PFSK-1 (cell line): ENCODE measurements around the gene NAV2.

Source experiments
- POLR2AphosphoS5 ChIP-seq: IDR thresholded peaks from 2 replicates; pipeline ENCODE4 v1.6.1; 2012; ENCODE audit warnings: low read depth, mild to moderate bottlenecking, control low read depth, low read length, moderate library complexity
- TAF1 ChIP-seq: IDR thresholded peaks from 2 replicates; pipeline ENCODE4 v1.6.1; 2012; ENCODE audit warnings: low read length, control low read depth, borderline replicate concordance; ENCODE audit not compliant: insufficient read depth

GRCh38 chr11:19967787-19968186 is 255.2 kb downstream of the NAV2 start:
- no peak for TF ChIP-seq TAF1
- no peak for TF ChIP-seq POLR2AphosphoS5
